Thoracic aorta (tissue), 2 donors: Measurements from ENCODE around the gene PRDM1. TPM values are rescaled to one million over a fixed set of nuclear protein-coding genes. Genes with fewer than 3 reads are reported as not detected.

ENCODE experiments used
- ATAC-seq: fragments of 150-250 bp; one replicate; pipeline ENCODE4 v1.8.0; 2017; ENCODE audit warnings: low read depth; ENCODE audit not compliant: insufficient number of reproducible peaks, low FRiP score
- DNase-seq: peaks from one replicate; pipeline ENCODE4 v3.0.0-alpha.2; 2020; ENCODE audit warnings: low spot score
- H3K27ac ChIP-seq, 2 donors: fragments of 200-600 bp; sonication (generic); 1 replicate in 1 of 2; 2 replicates in 1 of 2; pipeline ENCODE4 v1.5.1; 2016; ENCODE audit warnings: mild to moderate bottlenecking in 2 of 2, moderate library complexity in 2 of 2
- H3K27me3 ChIP-seq: fragments of 200-600 bp; sonication (generic); replicated peaks from 2 replicates; pipeline ENCODE4 v1.6.0; 2016; ENCODE audit warnings: mild to moderate bottlenecking; ENCODE audit not compliant: insufficient read depth
- H3K36me3 ChIP-seq: fragments of 200-600 bp; sonication (generic); one replicate; pipeline ENCODE4 v1.5.1; 2016
- H3K4me1 ChIP-seq, 2 donors: fragments of 200-600 bp; sonication (generic); 1 replicate in 1 of 2; 2 replicates in 1 of 2; pipeline versions ENCODE4 v1.5.1 to v1.6.0; 2016; ENCODE audit warnings: low read depth in 2 of 2, mild to moderate bottlenecking in 1 of 2; ENCODE audit not compliant: control insufficient read depth in 1 of 2
- H3K4me3 ChIP-seq: fragments of 200-600 bp; sonication (generic); 2 replicates; pipeline ENCODE4 v1.5.1; 2016; ENCODE audit warnings: mild to moderate bottlenecking
- H3K9me3 ChIP-seq: fragments of 200-600 bp; sonication (generic); 2 replicates; pipeline ENCODE4 v1.5.1; 2016
- CTCF ChIP-seq: fragments of 200-600 bp; sonication (generic); IDR thresholded peaks from one replicate; pipeline ENCODE4 v1.5.1; 2019; ENCODE audit warnings: antibody characterized with exemption
- total RNA-seq, 2 donors: library from RNA; depleted of rRNA; stranded (reverse); fragments of >200 nt; gene quantifications; one replicate each; pipeline versions ENCODE4 v1.1.0 to v1.2.3, GENCODE V29; 2016

Gene PRDM1
- total RNA-seq, 2 donors from 2014 or later = 4.1 to 7.9 TPM

GRCh38 chr6:106086814-106087175 lies 659 bp downstream of the PRDM1 start:
- Histone ChIP-seq H3K4me1 (peaks cover 8 to 26% of the 10 kb centered on the region in 2 donors), H3K36me3 (no peaks in the 10 kb centered on the region), H3K27me3 (peaks cover 4% of the 10 kb centered on the region), H3K27ac (no peak overlapping the region), H3K4me3 (peak overlapping the region; percentile 69), H3K9me3 (no peaks in the 10 kb centered on the region)
- no peak for TF ChIP-seq CTCF
- ATAC-seq (no peak), DNase-seq (no peak)

- H3K27ac ChIP-seq = no peak overlapping the region
- no peak for DNase-seq
- no peak for TF ChIP-seq CTCF
- no peaks in the 10 kb centered on the region for H3K36me3 ChIP-seq
- peaks cover 8 to 26% of the 10 kb centered on the region in 2 donors for H3K4me1 ChIP-seq
- H3K4me3 ChIP-seq = peak overlapping the region; percentile 69
- no peaks in the 10 kb centered on the region for H3K9me3 ChIP-seq
- peaks cover 4% of the 10 kb centered on the region for H3K27me3 ChIP-seq
- no peak for ATAC-seq
Measured at GRCh38 chr6:106087548-106088325, 1.6 kb downstream of the PRDM1 start.

- Histone ChIP-seq H3K27ac (no peak overlapping the region), H3K4me3 (peak overlapping the region; percentile 27), H3K36me3 (no peaks in the 10 kb centered on the region), H3K4me1 (peaks cover 8 to 26% of the 10 kb centered on the region in 2 donors), H3K27me3 (peaks cover 4% of the 10 kb centered on the region), H3K9me3 (no peaks in the 10 kb centered on the region)
- ATAC-seq (no peak), DNase-seq (no peak)
- no peak for TF ChIP-seq CTCF
Measured at GRCh38 chr6:106090001-106090400, 3.9 kb downstream of the PRDM1 start.

GRCh38 chr6:106092279-106092678 lies 6.1 kb downstream of the PRDM1 start:
- Histone ChIP-seq H3K27ac (no peak overlapping the region), H3K36me3 (no peaks in the 10 kb centered on the region), H3K4me1 (peaks cover 2 to 10% of the 10 kb centered on the region in 2 donors), H3K9me3 (no peaks in the 10 kb centered on the region), H3K4me3 (no peak overlapping the region), H3K27me3 (peaks cover 4% of the 10 kb centered on the region)
- no peak for ATAC-seq
- TF ChIP-seq CTCF = no peak
- no peak for DNase-seq

GRCh38 chr6:106094261-106094963 lies 8.3 kb downstream of the PRDM1 start:
- Histone ChIP-seq H3K27me3 (peaks cover 4% of the 10 kb centered on the region), H3K9me3 (no peaks in the 10 kb centered on the region), H3K4me1 (peaks cover 0 to 4% of the 10 kb centered on the region in 2 donors), H3K4me3 (no peak overlapping the region), H3K27ac (no peak overlapping the region), H3K36me3 (no peaks in the 10 kb centered on the region)
- no peak for TF ChIP-seq CTCF
- DNase-seq = no peak
- ATAC-seq = no peak
